ENCODE measurements around the gene KSR1.

Gene KSR1

DNA sequence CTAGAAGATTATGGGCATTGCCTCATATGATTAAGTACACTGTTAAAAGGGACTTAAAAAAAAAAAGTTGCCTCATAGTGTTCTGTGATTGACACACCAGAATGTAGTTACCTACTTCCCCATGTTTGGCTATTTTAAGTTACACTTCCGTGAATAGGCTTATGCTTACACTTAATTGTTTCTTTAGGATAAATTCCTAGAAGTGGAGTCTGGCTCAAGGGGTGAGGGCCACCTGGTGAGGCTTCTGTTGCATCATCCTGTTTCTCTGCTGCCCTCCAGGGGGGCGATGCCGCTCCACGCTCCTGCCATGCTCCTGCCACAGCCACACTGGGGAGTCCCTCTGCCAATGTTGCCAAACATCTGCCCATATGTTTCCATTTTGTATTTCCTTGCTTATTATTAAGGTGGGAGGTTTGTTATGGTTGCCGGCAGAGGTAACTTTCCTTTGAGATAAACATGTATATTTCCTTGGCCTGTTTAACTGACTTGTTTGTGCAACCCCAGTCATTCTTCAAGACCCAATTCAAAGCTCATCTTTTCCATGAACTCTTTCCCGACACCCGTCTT lies 73.1 kb downstream of the KSR1 start:
- H3K4me3 ChIP-seq (ENCODE audit: low read depth, low read length) = no peak overlapping the region
- TF ChIP-seq, protein P1, sequence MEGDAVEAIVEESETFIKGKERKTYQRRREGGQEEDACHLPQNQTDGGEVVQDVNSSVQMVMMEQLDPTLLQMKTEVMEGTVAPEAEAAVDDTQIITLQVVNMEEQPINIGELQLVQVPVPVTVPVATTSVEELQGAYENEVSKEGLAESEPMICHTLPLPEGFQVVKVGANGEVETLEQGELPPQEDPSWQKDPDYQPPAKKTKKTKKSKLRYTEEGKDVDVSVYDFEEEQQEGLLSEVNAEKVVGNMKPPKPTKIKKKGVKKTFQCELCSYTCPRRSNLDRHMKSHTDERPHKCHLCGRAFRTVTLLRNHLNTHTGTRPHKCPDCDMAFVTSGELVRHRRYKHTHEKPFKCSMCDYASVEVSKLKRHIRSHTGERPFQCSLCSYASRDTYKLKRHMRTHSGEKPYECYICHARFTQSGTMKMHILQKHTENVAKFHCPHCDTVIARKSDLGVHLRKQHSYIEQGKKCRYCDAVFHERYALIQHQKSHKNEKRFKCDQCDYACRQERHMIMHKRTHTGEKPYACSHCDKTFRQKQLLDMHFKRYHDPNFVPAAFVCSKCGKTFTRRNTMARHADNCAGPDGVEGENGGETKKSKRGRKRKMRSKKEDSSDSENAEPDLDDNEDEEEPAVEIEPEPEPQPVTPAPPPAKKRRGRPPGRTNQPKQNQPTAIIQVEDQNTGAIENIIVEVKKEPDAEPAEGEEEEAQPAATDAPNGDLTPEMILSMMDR (IDR thresholded peaks at IDR 0.05; ENCODE audit: borderline replicate concordance, insufficient read depth, low read depth, low read length) = 0 out of 2 replicates have a peak, but pooled peaks have one; percentile 6

DNA sequence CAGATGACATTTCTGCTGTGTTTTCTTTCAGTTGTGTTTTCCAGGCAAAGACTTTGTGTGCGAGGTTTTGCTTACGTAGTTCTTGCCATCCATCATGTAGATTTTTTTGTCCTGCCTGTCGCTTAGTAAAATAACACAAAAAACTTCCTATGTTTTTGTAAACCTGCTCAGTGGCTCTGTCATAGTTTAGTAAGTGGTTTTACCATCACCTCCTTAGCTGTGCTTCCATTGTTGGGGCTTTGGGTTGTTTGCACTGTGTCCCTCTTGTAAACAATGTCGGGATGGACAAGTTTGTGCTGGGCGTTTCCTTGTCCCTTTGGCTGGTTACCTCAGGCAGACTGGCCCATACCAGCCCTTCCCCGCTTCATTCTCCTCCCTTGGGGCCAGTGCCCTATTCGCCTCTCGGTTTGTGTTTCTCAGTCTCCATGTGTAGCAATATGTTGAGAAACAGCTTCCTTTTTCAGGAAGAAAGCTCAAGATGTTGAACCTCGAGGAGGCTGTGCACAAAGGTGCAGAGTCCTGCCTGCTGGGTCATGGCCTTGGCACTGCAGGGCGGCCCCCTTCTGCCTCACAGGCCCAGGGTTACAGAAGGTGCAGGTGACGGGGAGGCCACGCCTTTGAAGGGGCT lies 74.6 kb downstream of the KSR1 start:
- no peak overlapping the region for H3K4me3 ChIP-seq (ENCODE audit: low read depth, low read length)
- TF ChIP-seq, protein P1 (IDR thresholded peaks at IDR 0.05; ENCODE audit: borderline replicate concordance, insufficient read depth, low read depth, low read length) = no peak

DNA sequence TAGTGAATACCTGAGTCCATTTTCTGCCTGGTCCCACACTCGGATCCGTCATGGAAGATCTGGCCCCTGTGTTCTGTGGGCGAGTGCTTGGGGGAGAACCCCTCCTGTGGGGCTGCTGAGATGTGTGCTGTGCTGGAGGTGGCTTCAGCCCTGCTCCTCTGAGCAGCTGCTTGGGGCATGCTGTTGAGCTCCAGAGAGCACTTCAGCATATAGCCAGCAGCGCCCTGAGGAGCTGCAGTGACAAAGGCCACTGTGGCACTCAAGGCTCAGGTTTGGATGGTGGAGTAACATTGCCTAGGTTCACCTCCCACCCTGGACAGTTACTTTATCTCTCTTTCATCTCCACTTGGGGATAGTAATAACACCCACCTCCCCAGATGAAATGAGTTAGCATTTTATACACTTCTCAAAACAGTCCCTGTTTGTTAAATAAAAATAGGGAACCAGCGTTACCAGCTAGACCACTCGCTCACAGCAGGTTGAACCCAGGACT lies 75.3 kb downstream of the KSR1 start:
- TF ChIP-seq, protein P1 (IDR thresholded peaks at IDR 0.05; ENCODE audit: borderline replicate concordance, insufficient read depth, low read depth, low read length) = no peak
- H3K4me3 ChIP-seq (ENCODE audit: low read depth, low read length) = no peak overlapping the region

DNA sequence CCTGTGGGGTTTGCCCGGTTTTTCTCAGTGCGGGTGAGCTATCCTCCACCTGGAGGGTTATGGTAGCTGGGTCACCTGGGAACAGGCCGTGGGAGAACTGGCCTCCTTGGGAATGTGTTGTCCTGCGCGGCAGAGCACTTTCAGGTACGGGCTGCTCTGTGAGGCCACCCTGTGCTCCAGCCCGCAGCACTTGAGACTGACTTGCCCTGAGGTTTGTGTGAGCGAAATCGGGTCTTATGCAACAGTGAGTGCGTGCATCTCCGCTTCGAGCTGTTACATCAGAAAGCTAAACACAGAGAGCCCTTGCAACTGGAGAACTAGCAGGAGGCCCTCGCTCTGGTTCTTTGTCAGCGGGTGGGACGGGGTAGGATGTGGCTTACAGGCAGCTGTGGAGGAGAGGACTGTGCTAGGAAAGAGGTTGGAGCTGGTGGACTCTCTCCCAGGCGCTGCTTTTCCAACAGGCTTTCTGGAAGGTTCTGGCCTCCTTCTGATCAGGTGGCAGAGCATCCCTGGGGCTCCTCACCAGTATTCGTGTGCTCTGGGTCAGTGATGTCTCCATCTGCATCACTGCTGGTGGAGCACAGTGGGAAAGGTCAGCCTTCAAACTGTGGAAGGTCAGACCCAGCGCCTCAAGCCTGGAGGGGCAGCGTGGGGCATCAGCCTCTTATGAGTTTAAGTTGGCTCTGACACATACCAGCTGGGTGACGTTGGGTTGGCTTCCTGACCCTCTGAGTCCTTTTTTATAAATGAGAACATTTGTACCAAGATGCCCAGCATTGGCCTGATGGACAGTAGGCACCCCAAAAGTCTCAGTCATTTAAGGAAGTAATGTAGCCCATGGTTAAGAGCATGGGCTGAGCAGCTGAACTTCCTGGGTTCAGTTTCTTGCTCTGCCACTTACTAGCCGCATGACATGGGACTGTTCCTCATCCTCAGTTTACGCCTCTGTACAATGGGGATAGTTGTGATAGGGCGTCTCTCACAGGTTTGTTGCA lies 76.3 kb downstream of the KSR1 start:
- no peak overlapping the region for H3K4me3 ChIP-seq (ENCODE audit: low read depth, low read length)
- TF ChIP-seq, protein P1 (IDR thresholded peaks at IDR 0.05; ENCODE audit: borderline replicate concordance, insufficient read depth, low read depth, low read length) = no peak

DNA sequence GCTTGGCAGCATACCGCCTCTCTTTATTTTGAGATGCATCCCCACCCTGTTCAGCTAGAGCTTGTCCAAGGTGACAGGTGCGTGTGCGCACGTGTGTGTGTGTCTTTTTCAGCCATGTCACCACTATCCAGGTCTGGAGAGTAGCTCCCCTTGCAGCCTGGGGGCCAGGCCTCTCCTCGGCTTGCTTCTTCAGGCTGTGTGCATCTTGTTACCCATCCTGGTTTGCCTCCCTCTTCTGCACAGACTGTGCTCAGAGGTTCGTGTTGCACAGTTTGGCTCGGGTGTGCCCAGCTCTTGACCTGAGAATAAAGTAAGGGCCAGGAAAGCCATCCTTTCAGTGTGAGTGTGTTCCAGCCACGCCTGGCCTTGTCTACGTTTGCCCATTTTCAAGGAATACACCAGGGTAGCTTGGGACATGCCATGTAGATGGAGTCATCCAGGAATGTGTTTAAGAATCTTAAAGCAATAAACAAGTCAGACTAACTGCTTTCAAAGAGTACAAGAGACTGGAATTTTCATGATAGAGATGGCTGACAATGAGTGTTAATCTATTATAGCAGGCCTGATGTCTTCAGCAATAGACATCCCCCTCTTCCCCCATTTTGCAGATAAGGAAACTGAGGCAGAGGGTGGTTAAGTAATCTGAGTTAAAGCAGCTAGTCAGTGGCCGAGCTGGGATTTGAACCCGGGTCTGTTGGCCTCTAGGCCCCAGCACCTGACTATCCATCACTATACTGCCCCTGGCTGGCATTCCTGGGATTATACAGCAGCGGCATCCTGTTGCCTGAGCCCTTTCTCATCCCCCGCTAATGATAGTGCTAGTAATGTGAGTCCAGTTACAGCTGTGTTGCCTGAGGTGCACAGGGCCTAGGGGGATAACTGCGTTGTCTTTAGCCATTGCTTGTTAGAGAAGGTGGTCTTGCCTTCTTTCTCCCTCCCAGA lies 77.9 kb downstream of the KSR1 start:
- TF ChIP-seq, protein P1 (IDR thresholded peaks at IDR 0.05; ENCODE audit: borderline replicate concordance, insufficient read depth, low read depth, low read length) = no peak

DNA sequence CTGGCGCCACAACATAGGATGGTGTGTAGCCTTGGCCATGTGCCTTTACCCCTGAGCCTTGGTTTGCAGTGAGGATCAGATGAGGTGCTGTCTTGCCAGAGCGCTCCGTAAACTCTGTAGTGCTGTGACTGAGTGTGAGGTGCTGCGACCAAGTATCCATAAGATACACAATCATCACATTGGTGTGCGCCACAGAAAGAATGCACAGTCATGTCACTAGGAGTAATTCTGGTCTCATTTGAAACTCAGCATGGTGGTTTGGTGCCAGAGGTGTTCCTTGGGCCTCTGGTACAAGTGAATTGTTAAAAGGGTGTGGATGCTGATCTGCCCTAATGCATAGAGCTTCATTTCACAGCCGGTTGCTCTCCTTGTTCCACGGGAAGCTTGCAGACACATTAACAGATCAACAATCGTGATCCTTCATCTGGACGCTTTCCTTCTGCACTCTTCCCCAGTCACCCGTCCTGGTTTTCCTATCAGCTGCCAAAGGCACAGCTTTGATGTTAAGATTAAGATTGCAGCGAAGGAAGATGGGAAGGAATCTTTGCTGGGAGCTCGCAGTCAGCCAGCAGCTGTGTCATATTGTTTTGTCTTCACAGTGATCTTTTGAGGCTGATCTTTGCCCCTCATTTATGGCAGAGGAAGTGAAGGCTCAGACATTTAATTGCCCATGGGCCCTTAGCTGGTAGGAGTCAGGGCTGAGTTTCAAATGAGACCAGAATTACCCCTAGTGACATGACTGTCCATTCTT lies 79.1 kb downstream of the KSR1 start:
- TF ChIP-seq, protein P1 (IDR thresholded peaks at IDR 0.05; ENCODE audit: borderline replicate concordance, insufficient read depth, low read depth, low read length) = no peak
- H3K4me3 ChIP-seq (ENCODE audit: low read depth, low read length) = no peak overlapping the region

More for the DNA sequence above, 77.9 kb downstream of the KSR1 start:
- no peak overlapping the region for H3K4me3 ChIP-seq (ENCODE audit: low read depth, low read length)

Data from GM12875 (cell line).